Parathyroid adenoma (tissue), 2 donors: Measurements from ENCODE around the gene GPSM1.

Experiments
- H2AFZ ChIP-seq: fragments of 300-600 bp; sonication (generic); one replicate; pipeline ENCODE4 v1.7.0; 2017; ENCODE audit warnings: antibody characterized with exemption, mild to moderate bottlenecking
- H3K27ac ChIP-seq: fragments of 300-600 bp; sonication (generic); one replicate; pipeline ENCODE4 v1.7.0; 2017
- H3K27me3 ChIP-seq: fragments of 300-600 bp; sonication (generic); one replicate; pipeline ENCODE4 v1.7.0; 2017; ENCODE audit warnings: low read length; ENCODE audit not compliant: control insufficient read depth, insufficient read depth
- H3K36me3 ChIP-seq: fragments of 300-600 bp; sonication (generic); one replicate; pipeline ENCODE4 v1.7.0; 2017; ENCODE audit warnings: low read length; ENCODE audit not compliant: control insufficient read depth, insufficient read depth
- H3K4me1 ChIP-seq: fragments of 300-600 bp; sonication (generic); one replicate; pipeline ENCODE4 v1.7.0; 2017; ENCODE audit warnings: control low read depth
- H3K4me2 ChIP-seq: fragments of 300-600 bp; sonication (generic); one replicate; pipeline ENCODE4 v1.7.0; 2017; ENCODE audit warnings: low read length
- H3K4me3 ChIP-seq: fragments of 300-600 bp; sonication (generic); one replicate; pipeline ENCODE4 v1.7.0; 2017; ENCODE audit warnings: low read depth, low read length
- H3K79me2 ChIP-seq: fragments of 300-600 bp; sonication (generic); one replicate; pipeline ENCODE4 v1.7.0; 2017; ENCODE audit warnings: control low read depth
- H3K9ac ChIP-seq: fragments of 300-600 bp; sonication (generic); one replicate; pipeline ENCODE4 v1.7.0; 2017; ENCODE audit warnings: mild to moderate bottlenecking
- H3K9me3 ChIP-seq: fragments of 300-600 bp; sonication (generic); one replicate; pipeline ENCODE4 v1.7.0; 2017; ENCODE audit warnings: low read length; ENCODE audit not compliant: control insufficient read depth
- CTCF ChIP-seq: fragments of 300-600 bp; sonication (generic); IDR thresholded peaks from one replicate; pipeline ENCODE4 v1.7.0; 2017; ENCODE audit warnings: antibody characterized with exemption, mild to moderate bottlenecking
- donor health status: primary hyperparathyroidism.

Gene GPSM1

GRCh38 chr9:136312009-136312375, 15.3 kb upstream of the GPSM1 start:
- Histone ChIP-seq H3K9ac (no peak overlapping the region), H3K4me3 (no peak overlapping the region), H3K27ac (no peak overlapping the region), H3K4me1 (no peaks in the 10 kb centered on the region), H3K27me3 (no peaks in the 10 kb centered on the region), H2AFZ (no peak overlapping the region), H3K36me3 (no peaks in the 10 kb centered on the region), H3K4me2 (no peak overlapping the region), H3K9me3 (no peaks in the 10 kb centered on the region), H3K79me2 (no peaks in the 10 kb centered on the region)
- no peak for TF ChIP-seq CTCF

GRCh38 chr9:136312436-136312835, 14.9 kb upstream of the GPSM1 start:
- Histone ChIP-seq H3K27ac (no peak overlapping the region), H2AFZ (no peak overlapping the region), H3K36me3 (no peaks in the 10 kb centered on the region), H3K4me3 (no peak overlapping the region), H3K27me3 (no peaks in the 10 kb centered on the region), H3K9me3 (no peaks in the 10 kb centered on the region), H3K4me1 (no peaks in the 10 kb centered on the region), H3K4me2 (no peak overlapping the region), H3K9ac (no peak overlapping the region), H3K79me2 (no peaks in the 10 kb centered on the region)
- peak; percentile 30 for TF ChIP-seq CTCF

- Histone ChIP-seq H3K79me2 (no peaks in the 10 kb centered on the region), H3K36me3 (no peaks in the 10 kb centered on the region), H2AFZ (no peak overlapping the region), H3K27ac (no peak overlapping the region), H3K4me2 (no peak overlapping the region), H3K4me1 (no peaks in the 10 kb centered on the region), H3K9ac (no peak overlapping the region), H3K27me3 (no peaks in the 10 kb centered on the region), H3K4me3 (no peak overlapping the region), H3K9me3 (no peaks in the 10 kb centered on the region)
- TF ChIP-seq CTCF: no peak
Measured at GRCh38 chr9:136313111-136314055, 14.0 kb upstream of the GPSM1 start.

GRCh38 chr9:136314056-136314416, 13.3 kb upstream of the GPSM1 start:
- H3K36me3 ChIP-seq: no peaks in the 10 kb centered on the region
- no peak overlapping the region for H3K4me2 ChIP-seq
- no peaks in the 10 kb centered on the region for H3K9me3 ChIP-seq
- no peaks in the 10 kb centered on the region for H3K4me1 ChIP-seq
- TF ChIP-seq CTCF: no peak
- no peak overlapping the region for H3K4me3 ChIP-seq
- no peak overlapping the region for H2AFZ ChIP-seq
- no peaks in the 10 kb centered on the region for H3K27me3 ChIP-seq
- no peak overlapping the region for H3K27ac ChIP-seq
- no peak overlapping the region for H3K9ac ChIP-seq
- H3K79me2 ChIP-seq: no peaks in the 10 kb centered on the region

GRCh38 chr9:136314944-136315343, 12.4 kb upstream of the GPSM1 start:
- no peaks in the 10 kb centered on the region for H3K79me2 ChIP-seq
- H3K9me3 ChIP-seq: no peaks in the 10 kb centered on the region
- no peaks in the 10 kb centered on the region for H3K27me3 ChIP-seq
- TF ChIP-seq CTCF: no peak
- no peak overlapping the region for H2AFZ ChIP-seq
- no peak overlapping the region for H3K27ac ChIP-seq
- H3K9ac ChIP-seq: no peak overlapping the region
- no peaks in the 10 kb centered on the region for H3K36me3 ChIP-seq
- H3K4me3 ChIP-seq: no peak overlapping the region
- H3K4me2 ChIP-seq: no peak overlapping the region
- H3K4me1 ChIP-seq: no peaks in the 10 kb centered on the region
